SIG-M5 (cell line): Measurements from ENCODE around the gene ETS1.

Experiments used
- DNase-seq: peaks from one replicate; lab custom pipeline; 2025; lab: John Stamatoyannopoulos, UW

The ETS1 gene

GRCh38 chr11:128535468-128536457 lies 51.6 kb downstream of the ETS1 start:
- DNase-seq: no peak

- no peak for DNase-seq
Observed at GRCh38 chr11:128533472-128533871, 53.9 kb downstream of the ETS1 start.

- no peak for DNase-seq
Observed at GRCh38 chr11:128532572-128533091, 54.7 kb downstream of the ETS1 start.

GRCh38 chr11:128532016-128532571 lies 55.3 kb downstream of the ETS1 start:
- no peak for DNase-seq

- DNase-seq: no peak
Observed at GRCh38 chr11:128531588-128531987, 55.8 kb downstream of the ETS1 start.

- no peak for DNase-seq
Observed at GRCh38 chr11:128530118-128531074, 57.0 kb downstream of the ETS1 start.

- DNase-seq: no peak
Observed at GRCh38 chr11:128528294-128528693, 59.1 kb downstream of the ETS1 start.

- no peak for DNase-seq
Observed at GRCh38 chr11:128527046-128527445, 60.3 kb downstream of the ETS1 start.

- DNase-seq: no peak
Observed at GRCh38 chr11:128525411-128526243, 61.7 kb downstream of the ETS1 start.

- no peak for DNase-seq
Observed at GRCh38 chr11:128524172-128524571, 63.2 kb downstream of the ETS1 start.

- DNase-seq: no peak
Observed at GRCh38 chr11:128523641-128524040, 63.7 kb downstream of the ETS1 start.

- DNase-seq: no peak
Observed at GRCh38 chr11:128522943-128523518, 64.3 kb downstream of the ETS1 start.

GRCh38 chr11:128522055-128522942 lies 65.1 kb downstream of the ETS1 start:
- no peak for DNase-seq

GRCh38 chr11:128521682-128522054 lies 65.7 kb downstream of the ETS1 start:
- DNase-seq: no peak

- DNase-seq: no peak
Observed at GRCh38 chr11:128520888-128521681, 66.3 kb downstream of the ETS1 start.

GRCh38 chr11:128520206-128520887 lies 67.0 kb downstream of the ETS1 start:
- DNase-seq: no peak

GRCh38 chr11:128519338-128519737 lies 68.0 kb downstream of the ETS1 start:
- no peak for DNase-seq

- DNase-seq: no peak
Observed at GRCh38 chr11:128518493-128519207, 68.7 kb downstream of the ETS1 start.
